Measurements from ENCODE around the gene PPP3CA.

DNA sequence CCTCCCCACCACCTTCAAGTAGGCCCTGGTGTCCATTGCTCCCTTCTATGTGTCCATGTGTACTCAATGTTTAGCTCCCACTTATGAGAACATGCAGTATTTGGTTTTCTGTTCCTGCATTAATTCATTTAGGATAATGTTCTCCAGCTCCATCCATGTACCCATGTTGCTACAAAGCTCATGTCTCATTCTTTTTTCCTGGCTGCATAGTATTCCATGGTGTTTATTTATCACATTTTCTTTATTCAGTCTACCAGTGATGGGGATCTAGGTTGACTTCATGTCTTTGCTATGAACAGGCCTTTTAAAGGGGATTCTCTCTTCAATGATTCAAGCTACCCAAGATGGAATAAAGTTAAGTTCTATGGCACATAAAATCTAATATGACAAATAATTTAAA is 119.6 kb downstream of the PPP3CA start:
- TF ChIP-seq, protein P1, sequence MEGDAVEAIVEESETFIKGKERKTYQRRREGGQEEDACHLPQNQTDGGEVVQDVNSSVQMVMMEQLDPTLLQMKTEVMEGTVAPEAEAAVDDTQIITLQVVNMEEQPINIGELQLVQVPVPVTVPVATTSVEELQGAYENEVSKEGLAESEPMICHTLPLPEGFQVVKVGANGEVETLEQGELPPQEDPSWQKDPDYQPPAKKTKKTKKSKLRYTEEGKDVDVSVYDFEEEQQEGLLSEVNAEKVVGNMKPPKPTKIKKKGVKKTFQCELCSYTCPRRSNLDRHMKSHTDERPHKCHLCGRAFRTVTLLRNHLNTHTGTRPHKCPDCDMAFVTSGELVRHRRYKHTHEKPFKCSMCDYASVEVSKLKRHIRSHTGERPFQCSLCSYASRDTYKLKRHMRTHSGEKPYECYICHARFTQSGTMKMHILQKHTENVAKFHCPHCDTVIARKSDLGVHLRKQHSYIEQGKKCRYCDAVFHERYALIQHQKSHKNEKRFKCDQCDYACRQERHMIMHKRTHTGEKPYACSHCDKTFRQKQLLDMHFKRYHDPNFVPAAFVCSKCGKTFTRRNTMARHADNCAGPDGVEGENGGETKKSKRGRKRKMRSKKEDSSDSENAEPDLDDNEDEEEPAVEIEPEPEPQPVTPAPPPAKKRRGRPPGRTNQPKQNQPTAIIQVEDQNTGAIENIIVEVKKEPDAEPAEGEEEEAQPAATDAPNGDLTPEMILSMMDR (IDR thresholded peaks at IDR 0.05), result no peak
- TF ChIP-seq EP300 (IDR thresholded peaks at IDR 0.05) (no peak), POLR2A (IDR thresholded peaks at IDR 0.05) (no peak)
